HepG2 (cell line): ENCODE results near the gene TBC1D24.

Source experiments
- KDM1A ChIP-seq: IDR thresholded peaks from 2 replicates; pipeline ENCODE4 v1.6.1; 2016; ENCODE audit warnings: missing compliant biosample characterization
- NFRKB ChIP-seq: fragments of 450-650 bp; IDR thresholded peaks from 2 replicates; pipeline ENCODE4 v1.6.1; 2017
- POLR2A ChIP-seq, 2 experiments: IDR thresholded peaks; 2 replicates each; pipeline ENCODE4 v1.6.1; 2011; ENCODE audit warnings: low read depth in 2 of 2, low read length in 2 of 2, mild to moderate bottlenecking in 1 of 2, moderate library complexity in 1 of 2; ENCODE audit not compliant: insufficient read depth in 1 of 2
- RBM22 ChIP-seq: fragments of 200-400 bp; formaldehyde crosslinking; optimal IDR thresholded peaks from 2 replicates; pipeline ENCODE3; 2017; ENCODE audit warnings: mild to moderate bottlenecking, low read length, moderate library complexity
- SMC3 ChIP-seq: IDR thresholded peaks from 2 replicates; pipeline ENCODE4 v1.6.1; 2011; ENCODE audit warnings: low read length, improper control_type of control experiment
- TGIF2 ChIP-seq: IDR thresholded peaks from 2 replicates; pipeline ENCODE4 v1.6.1; 2016; ENCODE audit warnings: control low read depth, missing compliant biosample characterization
- ZNF354B ChIP-seq: sonication (generic); formaldehyde crosslinking; IDR thresholded peaks from 2 replicates; pipeline ENCODE4 v1.8.0; 2022; ENCODE audit warnings: mild to moderate bottlenecking, missing genetic modification reagents
- ZNF484 ChIP-seq: sonication (generic); formaldehyde crosslinking; IDR thresholded peaks from 2 replicates; pipeline ENCODE4 v1.5.1; 2020; ENCODE audit warnings: mild to moderate bottlenecking, low read depth, missing genetic modification reagents, borderline replicate concordance
- TF ChIP-seq, protein P1 (sequence below): sonication (generic); formaldehyde crosslinking; IDR thresholded peaks from 2 replicates; pipeline ENCODE4 v1.5.0; 2020; ENCODE audit warnings: mild to moderate bottlenecking, missing genetic modification reagents, moderate library complexity
- TF ChIP-seq, protein P2 (sequence below): sonication (generic); formaldehyde crosslinking; IDR thresholded peaks from 2 replicates; pipeline ENCODE4 v1.4.0; 2020; ENCODE audit warnings: low read depth, mild to moderate bottlenecking, missing genetic modification reagents

DNA sequence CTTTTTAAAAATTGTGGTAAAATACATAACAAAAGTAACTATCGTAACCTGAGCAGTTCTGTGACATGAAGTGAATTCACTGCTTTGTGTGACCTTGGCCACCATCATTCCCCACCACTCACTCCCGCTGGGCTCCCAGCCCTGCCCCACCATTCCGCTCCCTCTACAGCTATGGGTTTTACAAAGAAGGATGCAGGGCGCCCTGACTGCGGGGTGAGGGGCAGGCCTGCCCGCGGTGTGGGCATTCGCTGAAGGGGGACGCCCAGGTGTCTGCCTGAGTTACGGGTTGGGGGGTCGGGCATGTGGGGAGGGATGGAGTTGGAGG lies 56.4 kb downstream of the TBC1D24 start, which contains the start of gene CEMP1:
- TF ChIP-seq, protein P1, sequence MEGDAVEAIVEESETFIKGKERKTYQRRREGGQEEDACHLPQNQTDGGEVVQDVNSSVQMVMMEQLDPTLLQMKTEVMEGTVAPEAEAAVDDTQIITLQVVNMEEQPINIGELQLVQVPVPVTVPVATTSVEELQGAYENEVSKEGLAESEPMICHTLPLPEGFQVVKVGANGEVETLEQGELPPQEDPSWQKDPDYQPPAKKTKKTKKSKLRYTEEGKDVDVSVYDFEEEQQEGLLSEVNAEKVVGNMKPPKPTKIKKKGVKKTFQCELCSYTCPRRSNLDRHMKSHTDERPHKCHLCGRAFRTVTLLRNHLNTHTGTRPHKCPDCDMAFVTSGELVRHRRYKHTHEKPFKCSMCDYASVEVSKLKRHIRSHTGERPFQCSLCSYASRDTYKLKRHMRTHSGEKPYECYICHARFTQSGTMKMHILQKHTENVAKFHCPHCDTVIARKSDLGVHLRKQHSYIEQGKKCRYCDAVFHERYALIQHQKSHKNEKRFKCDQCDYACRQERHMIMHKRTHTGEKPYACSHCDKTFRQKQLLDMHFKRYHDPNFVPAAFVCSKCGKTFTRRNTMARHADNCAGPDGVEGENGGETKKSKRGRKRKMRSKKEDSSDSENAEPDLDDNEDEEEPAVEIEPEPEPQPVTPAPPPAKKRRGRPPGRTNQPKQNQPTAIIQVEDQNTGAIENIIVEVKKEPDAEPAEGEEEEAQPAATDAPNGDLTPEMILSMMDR (CRISPR knock-in tag), result no peak
- no peak for TF ChIP-seq TGIF2 (CRISPR knock-in tag)
- TF ChIP-seq ZNF484 (CRISPR knock-in tag), result no peak
- no peak for TF ChIP-seq POLR2A (IDR thresholded peaks at IDR 0.05; ENCODE audit: insufficient read depth in 1 of 2, low read depth in 2 of 2, low read length in 2 of 2)
- TF ChIP-seq KDM1A (CRISPR knock-in tag), result no peak
- TF ChIP-seq, protein P2, sequence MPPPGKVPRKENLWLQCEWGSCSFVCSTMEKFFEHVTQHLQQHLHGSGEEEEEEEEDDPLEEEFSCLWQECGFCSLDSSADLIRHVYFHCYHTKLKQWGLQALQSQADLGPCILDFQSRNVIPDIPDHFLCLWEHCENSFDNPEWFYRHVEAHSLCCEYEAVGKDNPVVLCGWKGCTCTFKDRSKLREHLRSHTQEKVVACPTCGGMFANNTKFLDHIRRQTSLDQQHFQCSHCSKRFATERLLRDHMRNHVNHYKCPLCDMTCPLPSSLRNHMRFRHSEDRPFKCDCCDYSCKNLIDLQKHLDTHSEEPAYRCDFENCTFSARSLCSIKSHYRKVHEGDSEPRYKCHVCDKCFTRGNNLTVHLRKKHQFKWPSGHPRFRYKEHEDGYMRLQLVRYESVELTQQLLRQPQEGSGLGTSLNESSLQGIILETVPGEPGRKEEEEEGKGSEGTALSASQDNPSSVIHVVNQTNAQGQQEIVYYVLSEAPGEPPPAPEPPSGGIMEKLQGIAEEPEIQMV, result no peak
- no peak for TF ChIP-seq NFRKB
- TF ChIP-seq ZNF354B (CRISPR knock-in tag), result no peak
- no peak for TF ChIP-seq SMC3
- TF ChIP-seq RBM22, result no peak
